H9 (cell line): Measurements from ENCODE around the gene DARS1. TPM values are rescaled to one million over a fixed set of nuclear protein-coding genes. Genes with fewer than 3 reads are reported as not detected.
"Not testable (repeated sequence)": the region's sequence is repeated elsewhere in the genome, so short reads cannot be mapped to it uniquely, and the experiment has no call there.

ENCODE experiments used
- DNase-seq: peaks from one replicate; pipeline ENCODE4 v3.0.0-alpha.2; 2017
- H2AFZ ChIP-seq: one replicate; pipeline ENCODE4 v1.6.1; 2013; ENCODE audit warnings: mild to moderate bottlenecking, low read length, control low read depth, moderate library complexity
- H2AK5ac ChIP-seq: 2 replicates; pipeline ENCODE4 v1.6.1; 2013; ENCODE audit warnings: low read length, control low read depth, mixed read lengths; ENCODE audit not compliant: insufficient read length
- H2BK120ac ChIP-seq: one replicate; pipeline ENCODE4 v1.6.1; 2013; ENCODE audit warnings: low read depth, mild to moderate bottlenecking, low read length, control low read depth, inconsistent platforms; ENCODE audit not compliant: poor library complexity, severe bottlenecking
- H2BK12ac ChIP-seq: 2 replicates; pipeline ENCODE4 v1.6.1; 2013; ENCODE audit warnings: low read length, control low read depth, mixed read lengths, low read depth; ENCODE audit not compliant: insufficient read length
- H2BK15ac ChIP-seq: 2 replicates; pipeline ENCODE4 v1.6.1; 2013; ENCODE audit warnings: low read depth, low read length, control low read depth
- H2BK20ac ChIP-seq: one replicate; pipeline ENCODE4 v1.6.1; 2013; ENCODE audit warnings: low read depth, mild to moderate bottlenecking, low read length, control low read depth, inconsistent platforms; ENCODE audit not compliant: poor library complexity, severe bottlenecking
- H2BK5ac ChIP-seq: 2 replicates; pipeline ENCODE4 v1.6.1; 2013; ENCODE audit warnings: low read length, control low read depth, mixed read lengths; ENCODE audit not compliant: insufficient read length
- H3K14ac ChIP-seq: 2 replicates; pipeline ENCODE4 v1.6.1; 2013; ENCODE audit warnings: low read length, control low read depth; ENCODE audit not compliant: insufficient read depth
- H3K18ac ChIP-seq: 2 replicates; pipeline ENCODE4 v1.6.1; 2013; ENCODE audit warnings: low read depth, mild to moderate bottlenecking, mixed read lengths, low read length, control low read depth; ENCODE audit not compliant: insufficient read length
- H3K23ac ChIP-seq: 2 replicates; pipeline ENCODE4 v1.6.1; 2013; ENCODE audit warnings: low read length, control low read depth, mixed read lengths, low read depth; ENCODE audit not compliant: insufficient read length
- H3K23me2 ChIP-seq: 2 replicates; pipeline ENCODE4 v1.6.1; 2013; ENCODE audit warnings: low read depth, mild to moderate bottlenecking, mixed read lengths, low read length, control low read depth; ENCODE audit not compliant: insufficient read length, poor library complexity, severe bottlenecking
- H3K27ac ChIP-seq: 2 replicates; pipeline ENCODE4 v1.5.1; 2013; ENCODE audit warnings: low read length, control low read depth, mixed read lengths, low read depth; ENCODE audit not compliant: insufficient read length
- H3K27me3 ChIP-seq: 2 replicates; pipeline ENCODE4 v1.6.1; 2013; ENCODE audit warnings: low read length, control low read depth, inconsistent platforms; ENCODE audit not compliant: insufficient read depth
- H3K4ac ChIP-seq: 2 replicates; pipeline ENCODE4 v1.6.1; 2013; ENCODE audit warnings: low read depth, mild to moderate bottlenecking, control low read depth, inconsistent platforms, low read length, moderate library complexity
- H3K4me1 ChIP-seq: 2 replicates; pipeline ENCODE4 v1.6.1; 2013; ENCODE audit warnings: low read length, control low read depth, inconsistent platforms; ENCODE audit not compliant: insufficient read depth
- H3K4me2 ChIP-seq: 2 replicates; pipeline ENCODE4 v1.6.1; 2013; ENCODE audit warnings: low read length, control low read depth, mixed read lengths; ENCODE audit not compliant: insufficient read length, insufficient read depth
- H3K56ac ChIP-seq: 2 replicates; pipeline ENCODE4 v1.6.1; 2013; ENCODE audit warnings: low read depth, mild to moderate bottlenecking, mixed read lengths, low read length, control low read depth; ENCODE audit not compliant: insufficient read length
- H3K79me1 ChIP-seq: 2 replicates; pipeline ENCODE4 v1.6.1; 2013; ENCODE audit warnings: low read depth, mild to moderate bottlenecking, moderate library complexity, low read length, control low read depth, inconsistent platforms; ENCODE audit not compliant: insufficient read depth, poor library complexity, severe bottlenecking
- H3K79me2 ChIP-seq: 2 replicates; pipeline ENCODE4 v1.6.1; 2013; ENCODE audit warnings: low read length, control low read depth, inconsistent platforms; ENCODE audit not compliant: insufficient read depth
- H3K9ac ChIP-seq: 2 replicates; pipeline ENCODE4 v1.6.1; 2013; ENCODE audit warnings: low read length, control low read depth, mixed read lengths; ENCODE audit not compliant: insufficient read length; ENCODE audit errors: extremely low read depth
- H3K9me3 ChIP-seq: one replicate; pipeline ENCODE4 v1.6.1; 2013; ENCODE audit warnings: low read depth, low read length, inconsistent platforms; ENCODE audit not compliant: control insufficient read depth
- H3T11ph ChIP-seq: one replicate; pipeline ENCODE4 v1.6.1; 2013; ENCODE audit warnings: mild to moderate bottlenecking, low read length, control low read depth, inconsistent platforms
- H4K20me1 ChIP-seq: one replicate; pipeline ENCODE4 v1.6.1; 2013; ENCODE audit not compliant: control insufficient read depth, insufficient read length, insufficient read depth
- H4K5ac ChIP-seq: 2 replicates; pipeline ENCODE4 v1.6.1; 2013; ENCODE audit warnings: low read depth, mild to moderate bottlenecking, mixed read lengths, low read length, control low read depth; ENCODE audit not compliant: insufficient read length
- H4K8ac ChIP-seq: replicated peaks from 2 replicates; pipeline ENCODE4 v1.6.1; 2013; ENCODE audit warnings: low read length, control low read depth, mixed read lengths, low read depth; ENCODE audit not compliant: insufficient read length
- H4K91ac ChIP-seq: 2 replicates; pipeline ENCODE4 v1.6.1; 2013; ENCODE audit warnings: low read depth, mild to moderate bottlenecking, moderate library complexity, mixed read lengths, low read length, control low read depth; ENCODE audit not compliant: insufficient read length
- H3K27ac Mint-ChIP-seq, 3 experiments: 2 replicates in 2 of 3; 3 replicates in 1 of 3; pipeline ENCODE4 v1.8.0; 2020 to 2021; ENCODE audit warnings: mixed read lengths in 3 of 3, mild to moderate bottlenecking in 1 of 3, moderate library complexity in 1 of 3
- H3K27me3 Mint-ChIP-seq: 2 replicates; pipeline ENCODE4 v1.8.0; 2021; ENCODE audit warnings: low read depth, mild to moderate bottlenecking, moderate library complexity, mixed read lengths
- H3K36me3 Mint-ChIP-seq, 3 experiments: 2 replicates in 2 of 3; 3 replicates in 1 of 3; pipeline ENCODE4 v1.8.0; 2020 to 2021; ENCODE audit warnings: low read depth in 3 of 3, mixed read lengths in 3 of 3; ENCODE audit not compliant: insufficient read depth in 1 of 3
- H3K4me1 Mint-ChIP-seq, 2 experiments: 2 replicates each; pipeline ENCODE4 v1.8.0; 2020; ENCODE audit warnings: mixed read lengths in 2 of 2
- H3K4me3 Mint-ChIP-seq, 2 experiments: 2 replicates in 1 of 2; 3 replicates in 1 of 2; pipeline ENCODE4 v1.8.0; 2020 to 2021; ENCODE audit warnings: mild to moderate bottlenecking in 2 of 2, mixed read lengths in 2 of 2, moderate library complexity in 1 of 2
- H3K9me3 Mint-ChIP-seq, 2 experiments: 2 replicates in 1 of 2; 3 replicates in 1 of 2; pipeline ENCODE4 v1.8.0; 2020; ENCODE audit warnings: mild to moderate bottlenecking in 2 of 2, mixed read lengths in 2 of 2, moderate library complexity in 1 of 2
- WGBS: extraction: QIAGEN DNeasy Blood & Tissue Kit; methylation state at CpG from one replicate; pipeline ENCODE4 v1.1.7; 2013; ENCODE audit warnings: missing lambda C conversion rate, low lambda C conversion rate, mixed read lengths; ENCODE audit not compliant: insufficient read length; ENCODE audit errors: extremely low coverage; 5-methylcytosine and 5-hydroxymethylcytosine counted together
- total RNA-seq: library from RNA; stranded (reverse); gene quantifications from 2 replicates; pipeline ENCODE4 v1.2.1, GENCODE V29; 2021
- TF ChIP-seq, protein P1 (sequence below): fragments of 200-600 bp; sonication (generic); conservative IDR thresholded peaks from 3 replicates; pipeline ENCODE4 v1.8.0; 2021; ENCODE audit warnings: antibody characterized with exemption, mild to moderate bottlenecking

The DARS1 gene
- total RNA-seq, 1 experiment from 2014 or later = 117 TPM

DNA sequence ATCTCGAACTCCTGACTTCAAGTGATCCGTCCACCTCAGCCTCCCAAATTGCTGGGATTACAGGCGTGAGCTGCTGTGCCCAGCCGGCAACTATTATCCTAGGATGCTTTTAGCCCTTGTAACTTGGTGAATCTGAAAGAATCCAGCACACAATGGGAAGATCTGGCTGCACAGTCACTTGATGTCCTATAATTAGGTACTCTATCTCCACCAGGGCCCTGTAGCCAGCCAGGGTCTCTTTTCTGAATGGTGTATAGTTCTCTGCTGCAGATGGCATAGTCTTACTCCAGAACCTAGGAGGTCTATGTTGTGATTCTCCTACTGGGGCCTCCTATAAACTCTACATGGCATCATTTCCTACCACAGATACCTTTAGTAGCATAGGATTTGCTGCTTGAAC, 95.3 kb downstream of the DARS1 start:
- Histone ChIP-seq H4K5ac (no peak overlapping the region), H3K18ac (no peak overlapping the region), H3K4me1 (peaks cover 4% of the 10 kb centered on the region; the same call in 1 of the 2 replicates), H3K56ac (no peak overlapping the region), H2BK120ac (no peak overlapping the region), H4K8ac (no peak overlapping the region), H2AK5ac (no peak overlapping the region), H4K20me1 (no peaks in the 10 kb centered on the region), H3K14ac (no peak overlapping the region), H3K79me2 (no peaks in the 10 kb centered on the region), H3K23ac (no peak overlapping the region), H3K27me3 (no peaks in the 10 kb centered on the region), H3K23me2 (no peaks in the 10 kb centered on the region), H2AFZ (no peak overlapping the region), H3K9ac (no peak overlapping the region), H2BK20ac (no peak overlapping the region), H3K9me3 (no peaks in the 10 kb centered on the region), H3T11ph (no peak overlapping the region), H3K4ac (no peak overlapping the region), H2BK15ac (no peak overlapping the region), H2BK5ac (no peak overlapping the region), H3K79me1 (no peaks in the 10 kb centered on the region), H3K27ac (no peak overlapping the region), H2BK12ac (no peak overlapping the region), H3K4me2 (no peak overlapping the region), H4K91ac (no peak overlapping the region)
- TF ChIP-seq, protein P1, sequence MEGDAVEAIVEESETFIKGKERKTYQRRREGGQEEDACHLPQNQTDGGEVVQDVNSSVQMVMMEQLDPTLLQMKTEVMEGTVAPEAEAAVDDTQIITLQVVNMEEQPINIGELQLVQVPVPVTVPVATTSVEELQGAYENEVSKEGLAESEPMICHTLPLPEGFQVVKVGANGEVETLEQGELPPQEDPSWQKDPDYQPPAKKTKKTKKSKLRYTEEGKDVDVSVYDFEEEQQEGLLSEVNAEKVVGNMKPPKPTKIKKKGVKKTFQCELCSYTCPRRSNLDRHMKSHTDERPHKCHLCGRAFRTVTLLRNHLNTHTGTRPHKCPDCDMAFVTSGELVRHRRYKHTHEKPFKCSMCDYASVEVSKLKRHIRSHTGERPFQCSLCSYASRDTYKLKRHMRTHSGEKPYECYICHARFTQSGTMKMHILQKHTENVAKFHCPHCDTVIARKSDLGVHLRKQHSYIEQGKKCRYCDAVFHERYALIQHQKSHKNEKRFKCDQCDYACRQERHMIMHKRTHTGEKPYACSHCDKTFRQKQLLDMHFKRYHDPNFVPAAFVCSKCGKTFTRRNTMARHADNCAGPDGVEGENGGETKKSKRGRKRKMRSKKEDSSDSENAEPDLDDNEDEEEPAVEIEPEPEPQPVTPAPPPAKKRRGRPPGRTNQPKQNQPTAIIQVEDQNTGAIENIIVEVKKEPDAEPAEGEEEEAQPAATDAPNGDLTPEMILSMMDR = no peak
- Mint-ChIP-seq H3K27ac (no peak overlapping the region), H3K4me1 (peaks cover 18 to 19% of the 10 kb centered on the region in 2 experiments), H3K27me3 (no peaks in the 10 kb centered on the region; the same call in 1 of the 2 replicates), H3K36me3 (peaks cover 11 to 21% (median 16%) of the 10 kb centered on the region in 3 experiments), H3K4me3 (no peak overlapping the region), H3K9me3 (peaks cover 12 to 19% of the 10 kb centered on the region in 2 experiments; a peak in 4 of 5 replicates)
- WGBS = no CpG with 5 or more reads among the region's 4 CpGs
- DNase-seq = no peak

DNA sequence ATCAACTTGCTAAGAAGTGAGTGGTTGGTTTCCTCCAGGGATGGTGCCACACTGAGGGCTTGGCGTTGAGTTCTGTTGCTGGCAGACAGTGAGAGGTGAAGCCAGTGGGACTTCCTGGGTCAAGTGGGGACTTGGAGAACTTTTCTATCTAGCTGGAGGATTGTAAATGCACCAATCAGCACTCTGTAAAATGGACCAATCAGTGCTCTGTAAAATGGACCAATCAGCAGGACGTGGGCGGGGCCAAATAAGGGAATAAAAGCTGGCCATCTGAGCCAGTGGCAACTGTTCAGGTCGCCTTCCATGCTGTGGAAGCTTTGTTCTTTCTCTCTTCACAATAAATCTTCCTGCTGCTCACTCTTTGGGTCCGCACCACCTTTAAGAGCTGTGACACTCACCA, 96.8 kb downstream of the DARS1 start:
- not testable (repeated sequence) for H3K27me3 ChIP-seq, H3K79me1 ChIP-seq, H2BK120ac ChIP-seq, H3K23ac ChIP-seq, H2BK5ac ChIP-seq, H3K18ac ChIP-seq, H3K4me3 Mint-ChIP-seq, H4K5ac ChIP-seq, H3K14ac ChIP-seq, H2BK20ac ChIP-seq, H3K9me3 ChIP-seq, H3K27ac Mint-ChIP-seq, H4K8ac ChIP-seq, H2AFZ ChIP-seq, H4K20me1 ChIP-seq, H3K4me2 ChIP-seq, H3K9ac ChIP-seq, H3K23me2 ChIP-seq, H3K27me3 Mint-ChIP-seq, H3K4ac ChIP-seq, H2AK5ac ChIP-seq, DNase-seq, H3K4me1 ChIP-seq, H2BK15ac ChIP-seq, H3K27ac ChIP-seq, H4K91ac ChIP-seq, H3K79me2 ChIP-seq, H3T11ph ChIP-seq, H3K56ac ChIP-seq, H2BK12ac ChIP-seq
- Mint-ChIP-seq H3K4me1 (peaks cover 20 to 23% of the 10 kb centered on the region in 2 experiments), H3K9me3 (peaks cover 12 to 19% of the 10 kb centered on the region in 2 experiments; a peak in 4 of 5 replicates), H3K36me3 (peaks cover 11 to 21% (median 16%) of the 10 kb centered on the region in 3 experiments)
- WGBS = no CpG with 5 or more reads among the region's 5 CpGs
